HepG2 (cell line): ENCODE data around the gene TEX22. TPM values are rescaled to one million over a fixed set of nuclear protein-coding genes. Genes with fewer than 3 reads are reported as not detected.

Source experiments
- ATAC-seq: fragments of 200-7000 bp; cut with Tn5 transposase; 3 replicates; pipeline ENCODE4 v1.9.1; 2020; ENCODE audit warnings: mild to moderate bottlenecking, moderate library complexity
- BruUV-seq: library from RNA; stranded (reverse); fragments of 400-500 nt; replicated peaks from 2 replicates; lab custom pipeline; 2021; lab: Mats Ljungman, UMichigan
- CTCF ChIA-PET: fragments of 300-600 bp; formaldehyde crosslinking; extraction: SDS; loops from one replicate; lab custom pipeline; 2021; ENCODE audit warnings: low total read pairs, inconsistent platforms, low intra/inter-chr PET ratio; lab: Yijun Ruan, JAX
- POLR2A ChIA-PET: fragments of 350-600 bp; sonication (Branson Sonifier 250); formaldehyde crosslinking; loops from one replicate; lab custom pipeline; 2020; ENCODE audit warnings: antibody characterized with exemption, inconsistent platforms; lab: Yijun Ruan, JAX
- DNase-seq: peaks from one replicate; pipeline ENCODE4 v3.0.0-alpha.2; 2015; ENCODE audit warnings: low spot score
- FAIRE-seq: peaks from 3 replicates; lab custom pipeline; 2011; peaks lifted over from hg19 to GRCh38; lab: Jason Lieb, UNC
- H2AFZ ChIP-seq: one replicate; pipeline ENCODE4 v1.6.1; 2011; ENCODE audit warnings: low read length, inconsistent platforms
- H3K27ac ChIP-seq: fragments of 300-600 bp; 3 replicates; pipeline ENCODE4 v1.8.0; 2011; ENCODE audit warnings: mixed run types, mild to moderate bottlenecking, mixed read lengths, low read length, inconsistent platforms; ENCODE audit not compliant: insufficient read depth; ENCODE audit errors: extremely low read length
- H3K27me3 ChIP-seq, 2 experiments: fragments of 200-600 bp in 1 of 2; 2 replicates in 1 of 2; 3 replicates in 1 of 2; pipeline versions ENCODE4 v1.6.0 to v1.8.0; 2011; ENCODE audit warnings: low read length in 2 of 2, mild to moderate bottlenecking in 2 of 2, moderate library complexity in 2 of 2, inconsistent platforms in 1 of 2; ENCODE audit not compliant: insufficient read depth in 2 of 2, control insufficient read depth in 1 of 2
- H3K36me3 ChIP-seq, 2 experiments: fragments of 200-600 bp in 1 of 2; replicated peaks in 1 of 2; 2 replicates in 1 of 2; 3 replicates in 1 of 2; pipeline versions ENCODE4 v1.5.1 to v1.8.0; 2011; ENCODE audit warnings: low read length in 2 of 2, inconsistent platforms in 1 of 2; ENCODE audit not compliant: insufficient read depth in 2 of 2, control insufficient read depth in 1 of 2
- H3K4me1 ChIP-seq: 2 replicates; pipeline ENCODE4 v1.5.1; 2012; ENCODE audit warnings: low read length, inconsistent platforms; ENCODE audit not compliant: insufficient read depth
- H3K4me2 ChIP-seq: 2 replicates; pipeline ENCODE4 v1.6.0; 2011; ENCODE audit warnings: low read depth, low read length, inconsistent platforms
- H3K4me3 ChIP-seq, 3 experiments: fragments of 200-600 bp in 1 of 3; sonication (generic), shearing (Covaris generic) in 1 of 3; replicated peaks in 1 of 3; 2 replicates each; pipeline ENCODE4 v1.5.1; 2011 to 2016; ENCODE audit warnings: low read length in 3 of 3, inconsistent platforms in 2 of 3, low read depth in 2 of 3, mild to moderate bottlenecking in 2 of 3, control low read depth in 1 of 3, mixed read lengths in 1 of 3; ENCODE audit not compliant: insufficient read depth in 1 of 3
- H3K79me2 ChIP-seq: one replicate; pipeline ENCODE4 v1.6.1; 2011; ENCODE audit warnings: low read length, inconsistent platforms; ENCODE audit not compliant: insufficient read depth
- H3K9ac ChIP-seq: 2 replicates; pipeline ENCODE4 v1.6.0; 2011; ENCODE audit warnings: mild to moderate bottlenecking, low read depth, low read length, inconsistent platforms; ENCODE audit not compliant: insufficient read depth
- H3K9me3 ChIP-seq: 2 replicates; pipeline ENCODE4 v1.5.1; 2012; ENCODE audit warnings: mild to moderate bottlenecking, low read length
- H4K20me1 ChIP-seq: 2 replicates; pipeline ENCODE4 v1.6.0; 2011; ENCODE audit warnings: inconsistent platforms, mild to moderate bottlenecking, low read length, moderate library complexity; ENCODE audit not compliant: insufficient read depth
- FOXA1 ChIP-seq, 2 experiments: fragments of 450-650 bp in 1 of 2; sonication (generic) in 1 of 2; formaldehyde crosslinking in 1 of 2; IDR thresholded peaks; 2 replicates each; pipeline versions ENCODE4 v1.4.0 to v1.6.1; 2016 to 2020; ENCODE audit warnings: missing genetic modification reagents in 1 of 2
- HMG20B ChIP-seq: conservative IDR thresholded peaks from 2 replicates; pipeline ENCODE4 v1.6.1; 2016; ENCODE audit warnings: missing genetic modification reagents, missing compliant biosample characterization
- KDM3A ChIP-seq: IDR thresholded peaks from 2 replicates; pipeline ENCODE4 v1.6.1; 2018; ENCODE audit warnings: low read depth, missing compliant biosample characterization
- MED8 ChIP-seq: sonication (generic); formaldehyde crosslinking; IDR thresholded peaks from 2 replicates; pipeline ENCODE4 v1.8.1; 2023; ENCODE audit warnings: mild to moderate bottlenecking, missing genetic modification reagents; ENCODE audit not compliant: insufficient replicate concordance
- ONECUT2 ChIP-seq: sonication (generic); formaldehyde crosslinking; IDR thresholded peaks from 2 replicates; pipeline ENCODE4 v1.4.0; 2020; ENCODE audit warnings: missing genetic modification reagents
- U2AF1 ChIP-seq: fragments of 200-400 bp; formaldehyde crosslinking; optimal IDR thresholded peaks from 2 replicates; pipeline ENCODE3; 2017; ENCODE audit warnings: mild to moderate bottlenecking, low read depth, low read length
- YEATS2 ChIP-seq: sonication (generic); formaldehyde crosslinking; IDR thresholded peaks from 2 replicates; pipeline ENCODE4 v1.4.0; 2020; ENCODE audit warnings: missing genetic modification reagents, borderline replicate concordance
- ZNF10 ChIP-seq: sonication (generic); formaldehyde crosslinking; IDR thresholded peaks from 2 replicates; pipeline ENCODE4 v1.4.0; 2020; ENCODE audit warnings: mild to moderate bottlenecking, low read depth, missing genetic modification reagents, borderline replicate concordance
- WGBS: methylation state at CpG from one replicate; pipeline ENCODE4 v1.1.6; 2017; ENCODE audit warnings: low lambda C conversion rate; 5-methylcytosine and 5-hydroxymethylcytosine counted together
- in situ Hi-C: cut with HindIII; loops from 2 replicates; pipeline ENCODE4 v1.10.0; 2017; ENCODE audit warnings: low pct_unique_long_range_greater_than_20kb; ENCODE audit not compliant: extremely low pct_ligation_motif_present
- intact Hi-C: fragments of 100-400 bp; cut with micrococcal nuclease; formaldehyde crosslinking; loops from one replicate; pipeline ENCODE4 v1.10.0; 2022; ENCODE audit not compliant: unreplicated experiment
- polyA plus RNA-seq, 8 experiments: library from polyadenylated mRNA; depleted of rRNA in 3 of 8; stranded (reverse) in 7 of 8; unstranded in 1 of 8; fragments of >200 nt; fragmentation: Illumina TruSeq in 4 of 8; extraction: Trizol in 4 of 8; gene quantifications; 2 replicates each; pipeline versions ENCODE4 v1.2.1 to v1.2.3, GENCODE V29; 2011 to 2016; ENCODE audit warnings: low read depth in 4 of 8, missing spikeins in 1 of 8, mixed read lengths in 1 of 8; ENCODE audit not compliant: insufficient read depth in 1 of 8
- total RNA-seq, 5 experiments: library from RNA; depleted of rRNA; stranded (reverse); fragments of >200 nt; fragmentation: Illumina TruSeq; extraction: Trizol; gene quantifications; 2 replicates each; pipeline ENCODE4 v1.2.3, GENCODE V29; 2016; ENCODE audit warnings: low read depth in 1 of 5
- TF ChIP-seq, protein P1 (sequence below): sonication (generic); formaldehyde crosslinking; IDR thresholded peaks from 2 replicates; pipeline ENCODE4 v1.4.0; 2020; ENCODE audit warnings: missing genetic modification reagents
- TF ChIP-seq, protein P2 (sequence below): sonication (generic); formaldehyde crosslinking; IDR thresholded peaks from 2 replicates; pipeline ENCODE4 v1.5.0; 2020; ENCODE audit warnings: missing genetic modification reagents, mild to moderate bottlenecking, borderline replicate concordance

The TEX22 gene
- total and polyA plus RNA-seq, 2 of the 13 experiments (the other 11 are each of a cell fraction or from before 2014, with no cell fraction given): 0.07 to 0.27 TPM

DNA sequence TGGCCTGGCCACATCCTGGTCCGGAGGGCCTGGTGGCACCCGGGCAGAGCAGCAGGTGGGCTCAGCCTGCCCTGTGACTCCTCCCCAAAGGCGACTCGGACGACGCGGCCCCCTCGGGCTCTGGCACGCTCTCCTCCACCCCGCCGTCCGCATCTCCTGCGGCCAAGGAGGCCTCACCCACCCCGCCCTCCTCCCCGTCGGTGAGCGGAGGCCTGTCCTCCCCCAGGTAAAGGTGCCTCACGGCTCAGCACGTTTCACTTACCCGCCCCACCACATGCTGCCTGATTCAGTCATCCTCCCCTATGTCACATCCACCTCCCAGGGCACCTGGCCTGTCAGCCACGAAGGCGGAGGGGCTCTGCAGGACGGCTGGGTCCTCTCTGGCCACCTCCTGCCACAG is 6.8 kb upstream of the TEX22 start:
- CTCF ChIA-PET: no interaction called here
- H3K79me2 ChIP-seq: no peaks in the 10 kb centered on the region
- H4K20me1 ChIP-seq: no peaks in the 10 kb centered on the region
- no TSS peak for BruUV-seq
- no peak for FAIRE-seq
- DNase-seq: no peak
- no peaks in the 10 kb centered on the region for H3K36me3 ChIP-seq
- intact Hi-C loops (no loop called here), in situ Hi-C loops (no loop called here)
- no peak overlapping the region for H3K4me3 ChIP-seq
- H3K9me3 ChIP-seq: no peaks in the 10 kb centered on the region
- H2AFZ ChIP-seq: no peak overlapping the region
- no peaks in the 10 kb centered on the region for H3K4me1 ChIP-seq
- H3K4me2 ChIP-seq: no peak overlapping the region
- POLR2A ChIA-PET: no interaction called here
- TF ChIP-seq, protein P1, sequence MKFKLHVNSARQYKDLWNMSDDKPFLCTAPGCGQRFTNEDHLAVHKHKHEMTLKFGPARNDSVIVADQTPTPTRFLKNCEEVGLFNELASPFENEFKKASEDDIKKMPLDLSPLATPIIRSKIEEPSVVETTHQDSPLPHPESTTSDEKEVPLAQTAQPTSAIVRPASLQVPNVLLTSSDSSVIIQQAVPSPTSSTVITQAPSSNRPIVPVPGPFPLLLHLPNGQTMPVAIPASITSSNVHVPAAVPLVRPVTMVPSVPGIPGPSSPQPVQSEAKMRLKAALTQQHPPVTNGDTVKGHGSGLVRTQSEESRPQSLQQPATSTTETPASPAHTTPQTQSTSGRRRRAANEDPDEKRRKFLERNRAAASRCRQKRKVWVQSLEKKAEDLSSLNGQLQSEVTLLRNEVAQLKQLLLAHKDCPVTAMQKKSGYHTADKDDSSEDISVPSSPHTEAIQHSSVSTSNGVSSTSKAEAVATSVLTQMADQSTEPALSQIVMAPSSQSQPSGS (CRISPR knock-in tag): no peak
- no peak for TF ChIP-seq FOXA1 (IDR thresholded peaks at IDR 0.05)
- no peak for TF ChIP-seq FOXA1 (CRISPR knock-in tag; IDR thresholded peaks at IDR 0.05)
- TF ChIP-seq HMG20B (CRISPR knock-in tag): no peak
- no peak for TF ChIP-seq U2AF1
- TF ChIP-seq ZNF10 (CRISPR knock-in tag): no peak
- TF ChIP-seq MED8 (CRISPR knock-in tag): no peak
- no peak for TF ChIP-seq ONECUT2
- TF ChIP-seq KDM3A (CRISPR knock-in tag): no peak
- TF ChIP-seq YEATS2 (CRISPR knock-in tag): no peak
- TF ChIP-seq, protein P2, sequence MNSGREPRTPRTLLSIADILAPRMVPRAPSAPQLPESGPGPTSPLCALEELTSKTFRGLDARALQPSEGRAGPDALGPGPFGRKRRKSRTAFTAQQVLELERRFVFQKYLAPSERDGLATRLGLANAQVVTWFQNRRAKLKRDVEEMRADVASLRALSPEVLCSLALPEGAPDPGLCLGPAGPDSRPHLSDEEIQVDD: no peak
- no peak overlapping the region for H3K27ac ChIP-seq
- H3K9ac ChIP-seq: no peak overlapping the region
- ATAC-seq: no peak
- no peaks in the 10 kb centered on the region for H3K27me3 ChIP-seq
- WGBS: 93% methylated on average over 14 of the region's 23 CpGs
